Stomach (tissue), 4 donors: Measurements from ENCODE around the gene ATP7A.

Experiments used
- CTCF ChIP-seq, 7 experiments: fragments of 450-650 bp in 4 of 7; fragments of 200-600 bp in 3 of 7; sonication (generic) in 3 of 7; IDR thresholded peaks; one replicate each; pipeline ENCODE4 v1.5.1; 2016 to 2019; ENCODE audit warnings: antibody characterized with exemption in 7 of 7, control low read depth in 2 of 7, mild to moderate bottlenecking in 1 of 7
- EP300 ChIP-seq: sonication (generic); formaldehyde crosslinking; IDR thresholded peaks from one replicate; pipeline ENCODE4 v1.6.1; 2017; ENCODE audit warnings: antibody characterized with exemption

DNA sequence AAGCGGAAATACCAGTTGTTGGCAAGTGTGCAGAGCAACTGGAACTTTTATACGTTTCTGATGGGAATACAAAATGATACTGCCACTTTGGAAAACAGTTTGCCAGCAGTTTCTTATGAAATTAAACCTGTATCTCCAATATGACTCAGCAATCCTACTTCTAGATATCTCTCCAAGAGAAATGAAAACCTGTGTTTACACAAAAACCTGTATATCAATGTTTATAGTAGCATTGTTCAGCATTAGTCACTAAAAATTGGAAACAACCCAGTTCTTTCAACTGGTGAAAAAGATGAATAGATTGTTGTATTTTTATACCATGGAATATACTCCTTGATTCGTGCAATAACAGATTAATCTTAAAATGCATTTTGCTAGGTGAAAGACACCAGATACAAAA lies 26.8 kb downstream of the ATP7A start:
- TF ChIP-seq CTCF (IDR thresholded peaks at IDR 0.05) (no peak), EP300 (no peak)
